ENCODE data around the gene ANXA11. TPM values are rescaled to one million over a fixed set of nuclear protein-coding genes. Genes with fewer than 3 reads are reported as not detected.

ANXA11 gene
- total and polyA plus RNA-seq, 2 of the 8 experiments (the other 6 are each of a cell fraction or from before 2014, with no cell fraction given), result 40.5 to 84.9 TPM

DNA sequence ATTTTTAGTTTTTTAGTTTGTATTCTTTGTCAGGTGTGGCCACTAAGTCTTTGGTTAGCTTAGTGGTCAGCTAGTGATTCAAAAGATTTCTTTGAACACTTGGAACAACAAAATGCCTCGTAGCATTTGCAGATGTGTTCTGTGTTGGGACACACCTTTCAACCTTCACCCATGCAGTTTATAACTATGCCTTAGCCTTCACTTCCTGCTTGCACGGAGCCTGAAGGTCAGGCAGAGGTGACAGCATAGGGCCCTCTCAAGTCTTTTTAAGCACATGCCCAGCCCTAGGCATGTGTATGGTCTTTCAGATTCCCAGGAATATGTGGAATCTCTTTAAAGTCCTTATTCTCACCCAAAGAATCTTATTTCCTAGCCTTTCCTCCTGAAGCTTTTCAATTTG is 55.2 kb downstream of the ANXA11 start:
- Histone ChIP-seq H3K4me1 (replicated peaks in 1 of 4; ENCODE audit: control insufficient read depth in 3 of 4, insufficient read depth in 4 of 4, low read length in 3 of 4) (no peaks in the 10 kb centered on the region), H2AFZ (ENCODE audit: low read length) (no peak overlapping the region), H3K4me3 (ENCODE audit: extremely low read depth in 1 of 4, insufficient read depth in 2 of 4, low read depth in 3 of 4, low read length in 4 of 4) (no peak overlapping the region), H3K4ac (replicated peaks; ENCODE audit: insufficient read length, low read depth, low read length) (no peak overlapping the region), H3K56ac (replicated peaks; ENCODE audit: insufficient read length, low read depth, low read length) (no peak overlapping the region), H3K23ac (ENCODE audit: insufficient read length) (no peak overlapping the region), H3K14ac (ENCODE audit: insufficient read length) (no peak overlapping the region), H4K8ac (ENCODE audit: extremely low read depth, insufficient read depth, low read length) (no peak overlapping the region), H3K79me2 (ENCODE audit: control insufficient read depth in 1 of 2, insufficient read depth in 2 of 2, low read length in 2 of 2) (no peaks in the 10 kb centered on the region), H2BK120ac (replicated peaks; ENCODE audit: low read depth, low read length) (no peak overlapping the region), H3K18ac (ENCODE audit: extremely low read depth, low read length) (no peak overlapping the region), H2BK15ac (ENCODE audit: low read length) (no peak overlapping the region), H4K20me1 (replicated peaks in 1 of 2; ENCODE audit: control insufficient read depth in 1 of 2, insufficient read depth in 2 of 2, low read length in 2 of 2) (peaks cover 2 to 4% of the 10 kb centered on the region in 2 experiments), H2BK12ac (ENCODE audit: low read depth, low read length) (no peak overlapping the region), H2AK5ac (ENCODE audit: low read depth, low read length) (no peak overlapping the region), H3K9me3 (ENCODE audit: insufficient read depth in 2 of 2, low read depth in 1 of 2, low read length in 1 of 2) (no peaks in the 10 kb centered on the region), H4K5ac (ENCODE audit: insufficient read length, low read depth, low read length) (no peak overlapping the region), H3K23me2 (ENCODE audit: low read depth, low read length) (no peaks in the 10 kb centered on the region), H3K4me2 (ENCODE audit: insufficient read depth in 1 of 2, low read depth in 2 of 2, low read length in 2 of 2) (no peak overlapping the region), H2BK20ac (ENCODE audit: low read length) (no peak overlapping the region), H3K9ac (replicated peaks in 1 of 4; ENCODE audit: extremely low read depth in 1 of 4, low read depth in 3 of 4, low read length in 3 of 4) (no peak overlapping the region), H3K79me1 (ENCODE audit: low read depth, low read length) (no peaks in the 10 kb centered on the region; the same call in 1 of the 2 replicates), H4K91ac (replicated peaks; ENCODE audit: insufficient read length, low read length) (no peak overlapping the region), H2BK5ac (ENCODE audit: low read depth, low read length) (no peak overlapping the region), H3K27me3 (replicated peaks in 1 of 4; ENCODE audit: control insufficient read depth in 3 of 4, extremely low read depth in 1 of 4, insufficient read depth in 3 of 4, low read length in 3 of 4) (no peaks in the 10 kb centered on the region), H3K36me3 (ENCODE audit: control insufficient read depth in 2 of 4, insufficient read depth in 4 of 4, low read length in 3 of 4) (peaks cover 0 to 6% (median under 1%) of the 10 kb centered on the region in 4 experiments; a peak in 3 of 8 replicates), H3K27ac (ENCODE audit: low read depth, low read length) (no peak overlapping the region)
- FAIRE-seq (no peak), DNase-seq (ENCODE audit: low read depth in 1 of 2, low spot score in 2 of 2) (no peak)
- TF ChIP-seq SUZ12 (IDR thresholded peaks at IDR 0.05; ENCODE audit: low read length) (no peak), RAD21 (IDR thresholded peaks at IDR 0.05 in 1 of 2, conservative IDR thresholded peaks at IDR 0.05 in 1 of 2; ENCODE audit: low read depth in 2 of 2, low read length in 2 of 2) (no peak), CHD2 (IDR thresholded peaks at IDR 0.05; ENCODE audit: low read length) (no peak), TAF1 (IDR thresholded peaks at IDR 0.05; ENCODE audit: low read depth, low read length) (no peak), NRF1 (IDR thresholded peaks at IDR 0.05; ENCODE audit: low read depth, low read length) (no peak), SP2 (IDR thresholded peaks at IDR 0.05; ENCODE audit: low read length) (no peak)
- TF ChIP-seq, protein P1, sequence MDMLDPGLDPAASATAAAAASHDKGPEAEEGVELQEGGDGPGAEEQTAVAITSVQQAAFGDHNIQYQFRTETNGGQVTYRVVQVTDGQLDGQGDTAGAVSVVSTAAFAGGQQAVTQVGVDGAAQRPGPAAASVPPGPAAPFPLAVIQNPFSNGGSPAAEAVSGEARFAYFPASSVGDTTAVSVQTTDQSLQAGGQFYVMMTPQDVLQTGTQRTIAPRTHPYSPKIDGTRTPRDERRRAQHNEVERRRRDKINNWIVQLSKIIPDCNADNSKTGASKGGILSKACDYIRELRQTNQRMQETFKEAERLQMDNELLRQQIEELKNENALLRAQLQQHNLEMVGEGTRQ (IDR thresholded peaks at IDR 0.05; ENCODE audit: low read length), result no peak
- WGBS, 2 experiments (ENCODE audit: extremely low coverage in 1 of 2, insufficient coverage in 1 of 2, insufficient read length in 1 of 2, insufficient replicate concordance in 2 of 2, low coverage in 1 of 2, low lambda C conversion rate in 2 of 2, missing lambda C conversion rate in 1 of 2), result 76% methylated on average over 2 of the region's 2 CpGs; no CpG with 5 or more reads in 1 of the 2 experiments
- POLR2A ChIA-PET (ENCODE audit: partially characterized antibody), result interaction anchor here (1.2 to 1.4 kb wide), 3 partner anchors 10 to 72 kb away, joined by 3 read pairs; no protein-coding TSS in a partner anchor
- CTCF ChIA-PET (ENCODE audit: partially characterized antibody), result interaction anchor here (1.0 to 9.8 kb wide), 10 partner anchors 7 to 776 kb away, joined by 3 to 59 read pairs (median 6); no protein-coding TSS in a partner anchor
